Liver (tissue), 9 donors: Measurements from ENCODE around the gene NSDHL. TPM values are rescaled to one million over a fixed set of nuclear protein-coding genes. Genes with fewer than 3 reads are reported as not detected.

Experiments
- DNase-seq: peaks from one replicate; pipeline ENCODE4 v3.0.0-alpha.2; 2017; ENCODE audit warnings: low spot score
- H3K27ac ChIP-seq, 2 donors: one replicate each; pipeline ENCODE4 v1.7.0; 2013; ENCODE audit warnings: inconsistent platforms in 2 of 2, low read length in 2 of 2, control low read depth in 1 of 2, low read depth in 1 of 2, mild to moderate bottlenecking in 1 of 2
- H3K27me3 ChIP-seq, 4 donors: one replicate each; pipeline versions ENCODE4 v1.6.1 to v1.7.0; 2013; ENCODE audit warnings: low read length in 3 of 4, inconsistent platforms in 1 of 4, mild to moderate bottlenecking in 1 of 4, moderate library complexity in 1 of 4; ENCODE audit not compliant: control insufficient read depth in 4 of 4, insufficient read depth in 4 of 4
- H3K36me3 ChIP-seq, 4 donors: one replicate each; pipeline versions ENCODE4 v1.6.1 to v1.7.0; 2013; ENCODE audit warnings: low read length in 3 of 4, mild to moderate bottlenecking in 3 of 4, low read depth in 1 of 4, moderate library complexity in 1 of 4; ENCODE audit not compliant: control insufficient read depth in 4 of 4, insufficient read depth in 3 of 4
- H3K4me1 ChIP-seq, 4 donors: one replicate each; pipeline versions ENCODE4 v1.6.1 to v1.7.0; 2013; ENCODE audit warnings: low read length in 3 of 4, mild to moderate bottlenecking in 3 of 4, moderate library complexity in 1 of 4; ENCODE audit not compliant: control insufficient read depth in 4 of 4, insufficient read depth in 4 of 4
- H3K4me3 ChIP-seq, 3 donors: one replicate each; pipeline versions ENCODE4 v1.6.1 to v1.7.0; 2013; ENCODE audit warnings: low read length in 3 of 3, control low read depth in 1 of 3, low read depth in 1 of 3, mild to moderate bottlenecking in 1 of 3
- H3K9ac ChIP-seq, 2 donors: one replicate each; pipeline ENCODE4 v1.7.0; 2013; ENCODE audit warnings: low read length in 2 of 2, mild to moderate bottlenecking in 2 of 2, moderate library complexity in 2 of 2, control low read depth in 1 of 2, low read depth in 1 of 2
- H3K9me3 ChIP-seq, 4 donors: one replicate each; pipeline versions ENCODE4 v1.6.1 to v1.7.0; 2013; ENCODE audit warnings: low read length in 3 of 4; ENCODE audit not compliant: control insufficient read depth in 4 of 4
- CTCF ChIP-seq: fragments of 150-350 bp; IDR thresholded peaks from 2 replicates; pipeline ENCODE4 v1.5.1; 2017; ENCODE audit warnings: improper control_type of control experiment, low read depth, low read length; ENCODE audit not compliant: missing input control
- EGR1 ChIP-seq, 2 donors: IDR thresholded peaks; 2 replicates each; pipeline ENCODE4 v1.6.1; 2016 to 2018; ENCODE audit warnings: antibody characterized with exemption in 2 of 2, low read depth in 2 of 2
- FOXA1 ChIP-seq: IDR thresholded peaks from 2 replicates; pipeline ENCODE4 v1.6.1; 2016; ENCODE audit warnings: antibody characterized with exemption
- FOXA2 ChIP-seq: IDR thresholded peaks from 2 replicates; pipeline ENCODE4 v1.6.1; 2016; ENCODE audit warnings: antibody characterized with exemption
- GABPA ChIP-seq, 2 donors: IDR thresholded peaks in 1 of 2; conservative IDR thresholded peaks in 1 of 2; 2 replicates each; pipeline ENCODE4 v1.6.1; 2016; ENCODE audit warnings: antibody characterized with exemption in 2 of 2, mild to moderate bottlenecking in 1 of 2, moderate library complexity in 1 of 2
- HNF4A ChIP-seq, 2 donors: conservative IDR thresholded peaks; 2 replicates each; pipeline ENCODE4 v1.6.1; 2016; ENCODE audit warnings: antibody characterized with exemption in 2 of 2, mild to moderate bottlenecking in 2 of 2
- HNF4G ChIP-seq: IDR thresholded peaks from 2 replicates; pipeline ENCODE4 v1.6.1; 2016; ENCODE audit warnings: antibody characterized with exemption
- JUND ChIP-seq, 2 donors: IDR thresholded peaks; 2 replicates each; pipeline ENCODE4 v1.6.1; 2016; ENCODE audit warnings: antibody characterized with exemption in 2 of 2
- MAX ChIP-seq: IDR thresholded peaks from 2 replicates; pipeline ENCODE4 v1.6.1; 2016; ENCODE audit warnings: antibody characterized with exemption
- NR2F2 ChIP-seq: IDR thresholded peaks from 2 replicates; pipeline ENCODE4 v1.6.1; 2016; ENCODE audit warnings: antibody characterized with exemption
- RAD21 ChIP-seq, 2 donors: IDR thresholded peaks; 2 replicates each; pipeline ENCODE4 v1.6.1; 2016; ENCODE audit warnings: antibody characterized with exemption in 2 of 2, mild to moderate bottlenecking in 2 of 2
- REST ChIP-seq: IDR thresholded peaks from 2 replicates; pipeline ENCODE4 v1.6.1; 2016; ENCODE audit warnings: antibody characterized with exemption, mild to moderate bottlenecking
- RXRA ChIP-seq, 2 donors: IDR thresholded peaks; 2 replicates each; pipeline ENCODE4 v1.6.1; 2017 to 2018; ENCODE audit warnings: antibody characterized with exemption in 2 of 2, mild to moderate bottlenecking in 1 of 2
- SP1 ChIP-seq: IDR thresholded peaks from 2 replicates; pipeline ENCODE4 v1.6.1; 2018; ENCODE audit warnings: antibody characterized with exemption, mild to moderate bottlenecking
- TAF1 ChIP-seq: conservative IDR thresholded peaks from 2 replicates; pipeline ENCODE4 v1.6.1; 2016; ENCODE audit warnings: antibody characterized with exemption, mild to moderate bottlenecking
- YY1 ChIP-seq: IDR thresholded peaks from 2 replicates; pipeline ENCODE4 v1.6.1; 2016; ENCODE audit warnings: antibody characterized with exemption, mild to moderate bottlenecking
- WGBS: extraction: QIAGEN DNeasy Blood & Tissue Kit; methylation state at CpG from one replicate; pipeline ENCODE4 v1.1.7; 2013; 5-methylcytosine and 5-hydroxymethylcytosine counted together
- polyA plus RNA-seq, 2 donors: library from polyadenylated mRNA; stranded (reverse) in 1 of 2; unstranded in 1 of 2; fragments of 200-250 nt in 1 of 2; fragments of >200 nt in 1 of 2; fragmentation: Nextera tagmentation in 1 of 2; extraction: Ambion mirVana in 1 of 2; gene quantifications; one replicate each; pipeline versions ENCODE4 v1.2.1 to v1.2.3, GENCODE V29; 2013 to 2015
- total RNA-seq, 2 donors: library from RNA; depleted of rRNA; stranded (reverse); fragments of >200 nt; gene quantifications; one replicate each; pipeline ENCODE4 v1.2.3, GENCODE V29; 2014
- TF ChIP-seq, protein P1 (sequence below): IDR thresholded peaks from 2 replicates; pipeline ENCODE4 v1.6.1; 2016; ENCODE audit warnings: antibody characterized with exemption
- TF ChIP-seq, protein P2 (sequence below): IDR thresholded peaks from 2 replicates; pipeline ENCODE4 v1.6.1; 2016; ENCODE audit warnings: antibody characterized with exemption
- donor health status: healthy.
- donor health status: healthy.
- donor health status: healthy.
- donor health status: healthy.
- donor health status: healthy.

Gene NSDHL
- total and polyA plus RNA-seq, 4 donors: 23.8 to 63.6 (median 38.6) TPM

GRCh38 chrX:152850465-152850864 lies 19.6 kb downstream of the NSDHL start:
- Histone ChIP-seq H3K4me1 (no peaks in the 10 kb centered on the region), H3K36me3 (peaks cover 11 to 33% (median 21%) of the 10 kb centered on the region in 4 donors), H3K27me3 (no peaks in the 10 kb centered on the region), H3K27ac (no peak overlapping the region), H3K9ac (no peak overlapping the region), H3K9me3 (no peaks in the 10 kb centered on the region), H3K4me3 (no peak overlapping the region)
- no peak for TF ChIP-seq GABPA (IDR thresholded peaks at IDR 0.05 in 1 of 2, conservative IDR thresholded peaks at IDR 0.05 in 1 of 2)
- TF ChIP-seq REST: no peak
- TF ChIP-seq HNF4A (conservative IDR thresholded peaks at IDR 0.05): no peak
- no peak for TF ChIP-seq CTCF
- TF ChIP-seq RAD21 (IDR thresholded peaks at IDR 0.05): no peak
- no peak for TF ChIP-seq JUND (IDR thresholded peaks at IDR 0.05)
- TF ChIP-seq, protein P1, sequence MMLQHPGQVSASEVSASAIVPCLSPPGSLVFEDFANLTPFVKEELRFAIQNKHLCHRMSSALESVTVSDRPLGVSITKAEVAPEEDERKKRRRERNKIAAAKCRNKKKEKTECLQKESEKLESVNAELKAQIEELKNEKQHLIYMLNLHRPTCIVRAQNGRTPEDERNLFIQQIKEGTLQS: no peak
- no peak for TF ChIP-seq SP1
- no peak for TF ChIP-seq YY1
- no peak for TF ChIP-seq MAX
- TF ChIP-seq, protein P2, sequence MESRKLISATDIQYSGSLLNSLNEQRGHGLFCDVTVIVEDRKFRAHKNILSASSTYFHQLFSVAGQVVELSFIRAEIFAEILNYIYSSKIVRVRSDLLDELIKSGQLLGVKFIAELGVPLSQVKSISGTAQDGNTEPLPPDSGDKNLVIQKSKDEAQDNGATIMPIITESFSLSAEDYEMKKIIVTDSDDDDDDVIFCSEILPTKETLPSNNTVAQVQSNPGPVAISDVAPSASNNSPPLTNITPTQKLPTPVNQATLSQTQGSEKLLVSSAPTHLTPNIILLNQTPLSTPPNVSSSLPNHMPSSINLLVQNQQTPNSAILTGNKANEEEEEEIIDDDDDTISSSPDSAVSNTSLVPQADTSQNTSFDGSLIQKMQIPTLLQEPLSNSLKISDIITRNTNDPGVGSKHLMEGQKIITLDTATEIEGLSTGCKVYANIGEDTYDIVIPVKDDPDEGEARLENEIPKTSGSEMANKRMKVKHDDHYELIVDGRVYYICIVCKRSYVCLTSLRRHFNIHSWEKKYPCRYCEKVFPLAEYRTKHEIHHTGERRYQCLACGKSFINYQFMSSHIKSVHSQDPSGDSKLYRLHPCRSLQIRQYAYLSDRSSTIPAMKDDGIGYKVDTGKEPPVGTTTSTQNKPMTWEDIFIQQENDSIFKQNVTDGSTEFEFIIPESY: no peak
- TF ChIP-seq HNF4G: no peak
- TF ChIP-seq EGR1 (IDR thresholded peaks at IDR 0.05; ENCODE audit: low read depth in 2 of 2): no peak
- no peak for TF ChIP-seq NR2F2
- TF ChIP-seq FOXA2: no peak
- TF ChIP-seq FOXA1: no peak
- no peak for TF ChIP-seq RXRA (IDR thresholded peaks at IDR 0.05)
- TF ChIP-seq TAF1: no peak
- WGBS: 97% methylated on average over 2 of the region's 2 CpGs
- no peak for DNase-seq
